ENCODE data around the gene RIT1. TPM values are rescaled to one million over a fixed set of nuclear protein-coding genes. Genes with fewer than 3 reads are reported as not detected.
"Not testable (repeated sequence)": the region's sequence is repeated elsewhere in the genome, so short reads cannot be mapped to it uniquely, and the experiment has no call there.

RIT1 gene
- total RNA-seq, 2 experiments from 2014 or later: 21.6 to 24.1 TPM

GRCh38 chr1:155898888-155899287, 12.3 kb downstream of the RIT1 start:
- Mint-ChIP-seq H3K27me3 (no peaks in the 10 kb centered on the region), H3K27ac (no peak overlapping the region), H3K4me3 (no peak overlapping the region), H3K9me3 (no peaks in the 10 kb centered on the region), H3K36me3 (ENCODE audit: low read depth) (peaks cover 39% of the 10 kb centered on the region), H3K4me1 (ENCODE audit: low read depth) (peaks cover 6% of the 10 kb centered on the region)
- intact Hi-C loops (cut with micrococcal nuclease): no loop called here
- no peak for TF ChIP-seq CTCF (IDR thresholded peaks at IDR 0.05)
- no peak for DNase-seq
- CTCF ChIA-PET: interaction anchor here (2.5 kb wide), 1 partner anchor 91 kb away, joined by 8 read pairs; no protein-coding TSS in a partner anchor
- POLR2A ChIA-PET: interaction anchor here (1.3 kb wide), 1 partner anchor 25 kb away, joined by 3 read pairs; no protein-coding TSS in a partner anchor
- no peak for ATAC-seq

GRCh38 chr1:155897746-155898145, 13.4 kb downstream of the RIT1 start:
- DNase-seq (no peak), ATAC-seq (no peak)
- no peak overlapping the region for H3K4me3 Mint-ChIP-seq
- TF ChIP-seq CTCF (IDR thresholded peaks at IDR 0.05): no peak
- peaks cover 36% of the 10 kb centered on the region for H3K36me3 Mint-ChIP-seq (ENCODE audit: low read depth)
- no peaks in the 10 kb centered on the region for H3K9me3 Mint-ChIP-seq
- intact Hi-C loops (cut with micrococcal nuclease): no loop called here
- POLR2A ChIA-PET: interaction anchor here (0.6 to 1.3 kb wide), 2 partner anchors 24 to 26 kb away, joined by 3 read pairs; no protein-coding TSS in a partner anchor
- H3K27me3 Mint-ChIP-seq: no peaks in the 10 kb centered on the region
- peak overlapping the region; percentile 35 for H3K27ac Mint-ChIP-seq
- CTCF ChIA-PET: interaction anchor here (0.7 to 2.5 kb wide), 2 partner anchors 92 to 846 kb away, joined by 3 to 8 read pairs; no protein-coding TSS in a partner anchor
- H3K4me1 Mint-ChIP-seq (ENCODE audit: low read depth): peaks cover 18% of the 10 kb centered on the region

- H3K27me3 Mint-ChIP-seq; H3K9me3 Mint-ChIP-seq; H3K4me3 Mint-ChIP-seq; H3K27ac Mint-ChIP-seq; ATAC-seq; intact Hi-C loops (cut with micrococcal nuclease); POLR2A ChIA-PET; DNase-seq; CTCF ChIA-PET: not testable (repeated sequence)
- H3K36me3 Mint-ChIP-seq (ENCODE audit: low read depth): peaks cover 32% of the 10 kb centered on the region
- peaks cover 19% of the 10 kb centered on the region for H3K4me1 Mint-ChIP-seq (ENCODE audit: low read depth)
Observed at GRCh38 chr1:155896476-155896875, 14.7 kb downstream of the RIT1 start.

- POLR2A ChIA-PET: interaction anchor here (0.7 to 1.2 kb wide), 3 partner anchors 9 to 158 kb away, joined by 4 read pairs; partner anchors contain the start of gene UBQLN4
- H3K4me1 Mint-ChIP-seq (ENCODE audit: low read depth): peaks cover 19% of the 10 kb centered on the region
- H3K36me3 Mint-ChIP-seq (ENCODE audit: low read depth): peaks cover 28% of the 10 kb centered on the region
- H3K9me3 Mint-ChIP-seq; intact Hi-C loops (cut with micrococcal nuclease); H3K27ac Mint-ChIP-seq; DNase-seq; ATAC-seq; H3K4me3 Mint-ChIP-seq; H3K27me3 Mint-ChIP-seq: not testable (repeated sequence)
- CTCF ChIA-PET: interaction anchor here (1.4 to 1.9 kb wide), 3 partner anchors 12 to 171 kb away, joined by 4 to 6 read pairs (median 5); no protein-coding TSS in a partner anchor
Observed at GRCh38 chr1:155895617-155896016, 15.5 kb downstream of the RIT1 start.

- Mint-ChIP-seq H3K27me3 (no peaks in the 10 kb centered on the region), H3K9me3 (no peaks in the 10 kb centered on the region), H3K36me3 (ENCODE audit: low read depth) (peaks cover 11% of the 10 kb centered on the region), H3K27ac (peak overlapping the region; percentile 57), H3K4me1 (ENCODE audit: low read depth) (peaks cover 19% of the 10 kb centered on the region), H3K4me3 (no peak overlapping the region)
- ATAC-seq (peak; percentile 86), DNase-seq (peak; percentile 33)
- intact Hi-C loops (cut with micrococcal nuclease): no loop called here
- POLR2A ChIA-PET: no interaction called here
- CTCF ChIA-PET: interaction anchor here (1.4 kb wide), 2 partner anchors 10 to 11 kb away, joined by 4 to 5 read pairs; no protein-coding TSS in a partner anchor
- no peak for TF ChIP-seq CTCF (IDR thresholded peaks at IDR 0.05)
Observed at GRCh38 chr1:155893389-155894142, 17.6 kb downstream of the RIT1 start.

GRCh38 chr1:155892796-155893195, 18.4 kb downstream of the RIT1 start:
- intact Hi-C loops (cut with micrococcal nuclease): no loop called here
- peaks cover 9% of the 10 kb centered on the region for H3K36me3 Mint-ChIP-seq (ENCODE audit: low read depth)
- peaks cover 18% of the 10 kb centered on the region for H3K4me1 Mint-ChIP-seq (ENCODE audit: low read depth)
- H3K27ac Mint-ChIP-seq: peak overlapping the region; percentile 57
- ATAC-seq: no peak
- H3K4me3 Mint-ChIP-seq: no peak overlapping the region
- TF ChIP-seq CTCF (IDR thresholded peaks at IDR 0.05): no peak
- H3K9me3 Mint-ChIP-seq: no peaks in the 10 kb centered on the region
- ChIA-PET CTCF (interaction anchor here (1.4 kb wide), 2 partner anchors 10 to 11 kb away, joined by 4 to 5 read pairs; no protein-coding TSS in a partner anchor), POLR2A (interaction anchor here (0.9 kb wide), 1 partner anchor 19 kb away, joined by 3 read pairs; no protein-coding TSS in a partner anchor)
- no peak for DNase-seq
- no peaks in the 10 kb centered on the region for H3K27me3 Mint-ChIP-seq
